Esophagus mucosa (tissue), 1 donor: ENCODE results near the gene GADL1. TPM values are rescaled to one million over a fixed set of nuclear protein-coding genes. Genes with fewer than 3 reads are reported as not detected.

Experiments
- ATAC-seq: fragments of 200-7000 bp; cut with Tn5 transposase; one replicate; pipeline ENCODE4 v1.9.1; 2020
- total RNA-seq: library from RNA; stranded (reverse); gene quantifications from one replicate; pipeline ENCODE4 v1.2.4, GENCODE V29; 2023
- donor health status: DM: yes; HTN: yes; CAD: no.

Gene GADL1
- total RNA-seq, 1 donor from 2014 or later: not detected

DNA sequence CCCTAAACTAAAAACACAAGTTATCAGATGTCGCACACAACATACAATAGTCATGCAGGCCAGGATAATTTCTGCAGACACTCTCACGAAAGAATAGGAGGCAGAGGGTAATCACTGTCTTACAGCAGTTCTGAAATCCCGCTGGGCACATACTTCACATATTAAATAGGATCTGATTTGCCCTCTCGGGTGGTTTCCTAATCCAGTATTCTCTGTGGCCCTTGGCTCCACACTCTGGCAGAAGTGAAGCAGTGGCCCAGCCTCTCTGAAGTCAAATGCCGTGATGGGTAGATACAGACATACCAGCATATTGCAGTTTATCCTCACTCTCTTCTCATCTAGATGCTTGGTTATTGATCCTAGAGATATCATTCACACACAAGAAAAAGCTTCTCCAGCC lies 19.0 kb downstream of the GADL1 start:
- no peak for ATAC-seq

GRCh38 chr3:30873671-30874070 lies 20.8 kb downstream of the GADL1 start:
- ATAC-seq: no peak

GRCh38 chr3:30872879-30873278 lies 21.6 kb downstream of the GADL1 start:
- no peak for ATAC-seq

DNA sequence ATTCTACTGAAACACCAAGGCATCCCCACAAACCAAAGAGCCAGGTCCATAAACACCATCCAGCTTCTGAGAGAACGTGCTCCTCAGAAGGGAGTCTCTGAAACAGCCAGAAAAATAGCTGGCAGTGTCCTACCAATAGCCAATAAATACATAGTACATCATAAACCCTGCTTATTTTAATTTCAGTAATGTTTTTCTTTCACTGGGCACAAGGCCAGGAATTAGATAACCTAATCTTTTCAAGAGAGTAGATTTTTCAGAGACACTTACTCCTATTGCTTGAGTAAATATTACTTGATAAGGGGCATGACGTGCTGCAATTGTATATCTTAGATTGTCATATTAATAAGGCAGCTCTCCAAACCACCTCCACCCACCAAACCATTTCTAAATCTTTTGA lies 22.7 kb downstream of the GADL1 start:
- no peak for ATAC-seq

- ATAC-seq: no peak
Measured at GRCh38 chr3:30864836-30865235, 29.6 kb downstream of the GADL1 start.

DNA sequence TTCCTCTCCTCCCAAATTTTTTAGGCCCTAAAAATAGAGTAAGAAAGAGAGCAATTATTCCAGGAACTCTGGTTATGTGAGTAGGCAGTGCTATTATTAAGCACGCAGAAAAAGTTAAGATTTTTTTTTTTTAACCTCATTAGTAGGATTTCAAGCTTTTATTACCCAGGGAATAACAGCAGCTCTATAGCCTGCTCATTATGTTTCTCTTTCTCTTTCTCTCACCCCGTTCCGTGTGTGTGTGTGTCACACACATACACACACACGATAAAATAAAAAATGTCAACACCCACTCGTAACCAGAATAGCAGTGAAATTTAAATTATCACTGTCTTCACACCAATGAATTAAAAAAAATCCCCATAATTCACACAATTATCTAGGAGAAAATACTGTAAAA lies 30.3 kb downstream of the GADL1 start:
- no peak for ATAC-seq

- no peak for ATAC-seq
Measured at GRCh38 chr3:30862004-30862403, 32.5 kb downstream of the GADL1 start.

DNA sequence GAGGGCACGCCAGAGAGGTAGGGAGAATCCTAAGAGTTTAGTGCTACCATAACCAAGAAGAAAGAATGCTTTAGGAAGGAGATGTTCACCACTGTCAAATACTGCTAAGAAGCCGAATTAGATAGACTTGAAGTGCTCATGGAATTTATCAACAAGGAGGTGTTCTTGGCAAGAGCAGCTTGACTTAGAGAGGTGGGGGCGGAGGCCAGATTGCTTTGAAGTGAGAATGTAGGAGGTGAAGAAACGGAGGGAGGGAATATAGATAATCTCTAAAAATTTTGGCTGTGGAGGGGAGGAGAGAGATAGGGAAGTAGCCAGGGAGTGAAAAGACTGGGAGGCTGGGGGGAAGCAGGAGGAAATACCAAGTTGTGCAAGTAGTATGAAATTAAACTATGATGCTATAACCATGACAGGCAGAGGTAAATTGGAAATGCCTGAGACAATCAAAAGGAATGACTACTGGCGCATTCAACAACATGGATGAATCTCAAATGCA lies 35.5 kb downstream of the GADL1 start:
- no peak for ATAC-seq

- peak; percentile 43 for ATAC-seq
Measured at GRCh38 chr3:30855400-30856292, 38.8 kb downstream of the GADL1 start.

DNA sequence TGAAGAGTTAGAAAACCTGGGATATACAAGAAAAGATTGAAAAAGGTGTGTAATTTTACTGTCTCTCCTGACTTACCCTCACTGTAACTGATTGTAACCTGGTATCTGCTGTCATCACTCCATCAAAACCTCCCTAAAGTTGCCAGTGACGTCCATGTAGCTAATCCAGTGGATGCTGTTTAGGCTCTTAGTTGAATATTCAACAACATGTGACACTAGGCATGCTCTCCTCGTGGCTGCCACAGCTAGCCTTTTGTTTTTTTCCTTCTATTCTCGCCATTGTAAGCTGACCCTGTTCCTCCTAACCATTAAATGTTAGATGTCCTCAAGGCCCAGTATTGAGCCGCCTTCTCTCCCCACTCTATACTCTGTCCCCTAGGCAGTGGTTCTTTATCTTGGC lies 41.6 kb downstream of the GADL1 start:
- ATAC-seq: no peak

DNA sequence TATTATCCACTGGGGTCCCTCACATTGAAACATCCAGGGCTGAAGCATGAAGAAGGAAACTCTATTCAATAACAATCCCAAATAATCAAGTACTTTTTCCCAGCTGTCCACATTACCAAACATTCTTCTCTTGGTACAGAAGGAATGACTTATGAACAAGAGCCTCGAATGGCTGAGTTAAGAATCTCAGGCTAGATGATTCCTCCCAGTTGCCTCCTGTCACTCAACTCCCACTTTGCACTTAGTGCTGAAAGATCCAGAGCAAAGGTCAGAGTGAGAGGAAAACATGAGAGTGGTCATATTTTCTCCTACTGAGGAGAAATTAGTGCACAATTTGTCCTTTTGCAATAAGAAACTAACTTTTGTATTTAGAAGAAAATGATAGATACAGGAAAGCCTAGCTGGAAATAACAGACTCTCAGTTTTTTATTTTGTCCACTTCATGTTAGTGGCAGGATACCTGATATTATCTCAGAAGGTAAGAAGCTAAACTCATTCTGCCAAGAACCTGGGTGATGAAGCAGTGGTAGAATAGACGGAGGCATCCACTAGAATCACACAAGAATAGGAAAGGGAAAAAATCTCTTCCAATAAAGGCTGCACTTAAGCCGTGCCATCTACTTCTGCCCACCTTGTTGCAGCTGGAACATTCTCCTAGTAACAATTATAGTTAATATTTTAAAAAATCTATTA lies 46.2 kb downstream of the GADL1 start:
- ATAC-seq: no peak

DNA sequence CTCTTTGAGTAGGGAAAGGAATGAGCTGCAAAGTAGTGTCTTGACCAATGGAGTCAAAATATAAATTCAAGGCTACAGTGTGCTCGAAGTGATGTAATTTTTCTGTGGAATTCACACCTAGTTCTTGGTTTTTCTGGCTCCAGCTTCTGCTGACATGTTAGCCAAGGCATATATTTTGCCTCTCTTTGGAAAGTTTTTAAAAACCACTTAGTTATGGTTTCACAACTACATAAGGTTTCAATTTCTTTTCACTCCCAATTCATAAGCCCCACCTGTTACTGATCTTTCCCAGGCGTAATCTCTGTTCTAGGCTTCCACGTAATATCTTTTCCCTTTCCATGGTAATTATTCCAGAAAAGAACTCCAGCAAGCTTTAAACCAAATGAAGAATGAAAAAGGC lies 46.9 kb downstream of the GADL1 start:
- no peak for ATAC-seq

DNA sequence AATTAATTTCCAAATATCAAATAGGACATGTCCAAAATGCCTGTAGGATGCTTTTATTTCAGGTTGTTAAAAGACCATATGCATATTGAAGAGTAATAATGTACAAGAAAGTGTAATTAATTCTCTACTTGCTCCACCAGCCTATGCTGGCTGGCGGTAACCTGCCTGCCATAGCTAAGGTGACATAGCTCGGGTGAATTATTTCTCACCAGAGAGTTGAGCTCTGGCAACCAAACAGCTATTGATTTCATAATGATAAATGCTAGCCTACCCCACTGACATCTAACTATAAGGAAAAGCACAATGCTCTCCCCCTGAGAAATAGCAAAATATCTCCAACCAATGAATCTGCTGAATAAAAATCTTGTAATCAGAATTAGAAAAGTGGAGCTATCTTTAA lies 48.9 kb downstream of the GADL1 start:
- ATAC-seq: no peak

GRCh38 chr3:30843877-30844276 lies 50.6 kb downstream of the GADL1 start:
- ATAC-seq: no peak

DNA sequence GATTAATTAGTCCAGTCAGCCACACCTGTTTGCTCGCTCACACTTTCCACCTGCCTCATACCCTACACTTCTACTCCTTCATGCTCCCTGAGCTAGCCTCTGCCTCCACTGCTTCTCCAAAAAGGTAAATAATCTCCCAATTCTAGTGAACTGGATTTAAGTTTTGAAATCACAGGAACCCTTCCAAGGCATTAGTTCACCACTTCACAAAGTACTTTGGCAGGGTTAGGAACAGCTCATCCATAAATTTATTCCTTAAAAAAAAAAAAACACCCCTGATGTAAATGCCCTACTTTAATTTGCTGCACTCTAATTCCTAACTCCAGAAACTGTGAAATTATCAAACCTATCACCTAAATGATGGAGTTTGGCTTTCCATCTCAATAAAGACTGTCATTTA lies 58.3 kb downstream of the GADL1 start:
- no peak for ATAC-seq

DNA sequence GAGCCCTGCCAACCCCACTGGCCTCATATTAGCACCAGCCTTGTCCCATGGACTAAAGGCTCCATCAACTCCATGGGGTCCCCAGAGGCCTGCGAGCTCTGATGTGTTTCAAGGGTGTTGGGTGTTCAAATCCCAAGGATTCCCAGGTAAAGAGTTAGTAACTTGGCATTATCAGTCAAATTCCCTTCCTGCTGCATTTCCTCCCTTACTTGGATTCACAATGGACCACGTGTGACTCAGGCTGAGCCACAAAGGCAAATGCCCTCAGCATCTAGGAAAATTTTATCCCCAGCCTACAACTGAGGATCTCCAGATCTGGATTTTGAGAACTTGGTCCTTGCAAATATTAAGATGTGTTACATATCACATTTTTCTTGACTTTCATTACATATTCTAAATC lies 58.8 kb downstream of the GADL1 start:
- ATAC-seq: no peak

DNA sequence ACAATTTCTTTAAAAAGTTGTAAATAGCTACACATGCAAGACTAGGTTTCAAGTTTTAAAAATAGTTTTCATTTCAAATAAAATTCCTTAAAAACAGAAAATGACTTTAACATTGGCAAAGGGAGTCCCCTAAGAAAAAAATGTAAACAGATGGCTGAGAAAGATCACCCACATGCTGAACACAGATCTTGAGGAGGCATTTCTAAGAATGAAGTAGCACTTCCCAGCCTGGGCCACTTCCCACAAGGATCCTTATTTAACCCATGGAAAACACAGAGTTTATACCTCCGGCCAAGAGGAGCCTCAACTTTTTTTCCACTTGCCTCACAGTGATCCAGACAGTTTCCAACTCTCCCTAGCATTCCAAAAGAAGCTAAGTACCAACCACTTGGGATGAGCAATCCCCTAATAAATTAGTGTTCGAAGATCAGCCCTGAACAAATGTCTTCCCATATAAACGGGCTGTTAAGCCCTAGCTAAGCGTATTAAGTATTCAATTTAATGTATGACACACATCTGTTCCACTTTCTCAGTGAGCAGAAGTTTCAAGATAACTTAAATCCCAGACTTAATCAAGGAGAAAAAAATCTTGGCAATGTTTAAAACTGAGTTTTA lies 61.4 kb downstream of the GADL1 start:
- no peak for ATAC-seq

DNA sequence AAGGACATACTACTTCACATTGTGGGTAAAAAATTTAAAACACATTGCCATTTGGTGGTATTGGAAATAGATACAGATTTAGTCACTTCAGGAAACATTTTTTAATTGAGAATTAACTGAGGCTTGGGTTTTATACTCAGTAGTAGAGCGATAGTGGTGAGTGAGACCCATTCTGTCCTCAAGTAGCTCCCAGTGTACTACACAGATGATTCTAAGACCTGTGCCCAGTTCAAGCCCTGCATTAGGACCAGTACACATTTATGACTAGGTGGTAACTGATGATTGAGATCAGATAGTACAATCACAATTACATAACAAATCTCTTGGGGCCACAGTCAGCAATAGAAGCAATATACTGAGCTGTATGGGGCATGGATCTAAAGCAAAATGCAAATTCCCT lies 67.4 kb downstream of the GADL1 start:
- ATAC-seq: no peak

- ATAC-seq: no peak
Measured at GRCh38 chr3:30826531-30826942, 67.9 kb downstream of the GADL1 start.

DNA sequence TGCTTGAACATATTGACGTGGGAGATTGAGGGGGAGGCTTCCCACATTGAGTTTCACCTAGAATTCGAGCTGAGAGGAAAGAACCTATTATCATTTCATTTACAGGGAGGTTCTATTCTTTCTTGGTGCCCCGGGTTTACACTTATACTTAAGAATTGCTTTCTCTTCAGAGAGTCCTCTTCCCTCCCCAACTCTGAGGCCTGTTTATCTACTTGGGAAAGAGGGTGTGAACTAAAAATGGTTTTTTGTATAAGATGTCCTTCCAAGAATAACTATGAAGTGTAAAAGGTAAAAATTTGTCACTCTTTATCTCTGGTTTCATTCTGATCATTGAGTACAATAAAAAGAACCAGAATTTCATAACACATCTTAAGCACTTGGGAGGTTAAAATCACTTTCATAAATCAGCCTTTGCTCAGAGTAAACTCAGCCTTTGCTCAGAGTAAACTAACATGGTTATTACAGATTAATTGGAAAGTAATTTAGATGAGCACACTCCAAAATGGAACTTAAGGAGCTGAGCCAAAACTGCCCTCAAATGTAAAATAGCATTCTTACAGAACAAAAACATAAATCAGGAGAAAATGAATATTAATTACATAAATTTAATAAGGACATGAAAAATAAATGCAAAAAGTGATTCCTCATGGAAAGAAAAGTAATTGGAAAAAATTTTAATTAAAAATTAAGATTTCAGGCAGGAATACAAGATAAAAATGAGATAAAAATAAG lies 75.2 kb downstream of the GADL1 start:
- no peak for ATAC-seq

GRCh38 chr3:30813734-30814133 lies 80.7 kb downstream of the GADL1 start:
- ATAC-seq: no peak

DNA sequence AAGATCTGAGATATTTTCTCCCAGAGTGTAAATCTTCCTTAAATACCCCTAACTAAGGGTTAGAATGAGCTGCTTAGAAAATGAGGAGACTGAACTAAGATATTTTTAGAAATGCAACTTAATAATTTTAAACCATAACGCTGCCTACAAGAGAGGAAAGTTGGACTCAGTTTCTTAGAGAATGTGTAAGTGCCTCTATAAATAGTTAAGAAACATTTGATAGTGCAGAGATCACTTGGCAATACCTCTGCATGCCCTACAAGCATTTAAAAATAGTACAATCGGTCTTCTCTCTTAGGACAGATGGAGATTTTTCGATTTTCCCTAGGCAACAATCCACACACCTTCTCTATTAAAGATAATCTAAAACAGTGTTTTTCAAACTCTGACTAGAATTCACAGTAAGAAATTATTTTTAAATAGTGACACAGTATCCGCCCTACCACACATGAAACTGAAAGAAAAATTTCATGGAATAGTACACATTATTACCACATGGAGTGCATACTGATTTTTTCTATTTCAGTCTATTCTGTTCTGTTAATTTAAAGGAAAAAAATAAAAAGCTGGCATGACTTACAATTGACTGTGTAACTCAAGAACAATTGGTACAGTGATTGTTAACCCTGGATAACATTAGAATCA lies 83.2 kb downstream of the GADL1 start:
- no peak for ATAC-seq
